Measurements from ENCODE around the gene TDRD7. TPM values are rescaled to one million over a fixed set of nuclear protein-coding genes. Genes with fewer than 3 reads are reported as not detected.

The TDRD7 gene
- total RNA-seq, 4 donors from 2014 or later, result 4.2 to 13.0 (median 8.3) TPM

DNA sequence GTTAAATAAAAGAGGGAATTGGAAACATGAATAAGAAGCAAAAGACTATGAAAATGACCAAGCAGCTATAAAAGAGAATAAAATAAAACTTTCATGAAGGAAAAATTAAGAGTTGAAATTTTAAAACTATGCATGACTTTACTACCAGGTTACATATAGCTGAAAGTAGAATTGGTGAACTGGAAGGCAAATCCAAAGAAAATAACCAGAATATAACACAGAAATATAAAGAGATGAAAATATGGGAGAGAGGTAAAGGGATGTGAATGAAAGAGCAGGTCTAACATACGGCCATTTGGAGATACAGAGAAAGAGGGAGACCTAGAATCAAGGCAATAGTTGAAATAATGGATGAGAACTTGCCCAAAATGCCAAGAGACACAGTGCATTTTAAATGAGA is 42.9 kb upstream of the TDRD7 start:
- no peaks in the 10 kb centered on the region for H3K27me3 ChIP-seq
- DNase-seq (ENCODE audit: low spot score in 2 of 2), result no peak
- H3K9me3 ChIP-seq, result no peaks in the 10 kb centered on the region
- H3K4me3 ChIP-seq, result no peak overlapping the region
- no peaks in the 10 kb centered on the region for H3K4me1 ChIP-seq
- TF ChIP-seq POLR2AphosphoS5 (IDR thresholded peaks at IDR 0.05), result no peak
- TF ChIP-seq, protein P1, sequence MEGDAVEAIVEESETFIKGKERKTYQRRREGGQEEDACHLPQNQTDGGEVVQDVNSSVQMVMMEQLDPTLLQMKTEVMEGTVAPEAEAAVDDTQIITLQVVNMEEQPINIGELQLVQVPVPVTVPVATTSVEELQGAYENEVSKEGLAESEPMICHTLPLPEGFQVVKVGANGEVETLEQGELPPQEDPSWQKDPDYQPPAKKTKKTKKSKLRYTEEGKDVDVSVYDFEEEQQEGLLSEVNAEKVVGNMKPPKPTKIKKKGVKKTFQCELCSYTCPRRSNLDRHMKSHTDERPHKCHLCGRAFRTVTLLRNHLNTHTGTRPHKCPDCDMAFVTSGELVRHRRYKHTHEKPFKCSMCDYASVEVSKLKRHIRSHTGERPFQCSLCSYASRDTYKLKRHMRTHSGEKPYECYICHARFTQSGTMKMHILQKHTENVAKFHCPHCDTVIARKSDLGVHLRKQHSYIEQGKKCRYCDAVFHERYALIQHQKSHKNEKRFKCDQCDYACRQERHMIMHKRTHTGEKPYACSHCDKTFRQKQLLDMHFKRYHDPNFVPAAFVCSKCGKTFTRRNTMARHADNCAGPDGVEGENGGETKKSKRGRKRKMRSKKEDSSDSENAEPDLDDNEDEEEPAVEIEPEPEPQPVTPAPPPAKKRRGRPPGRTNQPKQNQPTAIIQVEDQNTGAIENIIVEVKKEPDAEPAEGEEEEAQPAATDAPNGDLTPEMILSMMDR (IDR thresholded peaks at IDR 0.05), result no peak
- no peak overlapping the region for H3K27ac ChIP-seq
- H3K36me3 ChIP-seq, result peaks cover 50% of the 10 kb centered on the region
- WGBS, result 95% methylated on average over 1 of the region's 1 CpG

DNA sequence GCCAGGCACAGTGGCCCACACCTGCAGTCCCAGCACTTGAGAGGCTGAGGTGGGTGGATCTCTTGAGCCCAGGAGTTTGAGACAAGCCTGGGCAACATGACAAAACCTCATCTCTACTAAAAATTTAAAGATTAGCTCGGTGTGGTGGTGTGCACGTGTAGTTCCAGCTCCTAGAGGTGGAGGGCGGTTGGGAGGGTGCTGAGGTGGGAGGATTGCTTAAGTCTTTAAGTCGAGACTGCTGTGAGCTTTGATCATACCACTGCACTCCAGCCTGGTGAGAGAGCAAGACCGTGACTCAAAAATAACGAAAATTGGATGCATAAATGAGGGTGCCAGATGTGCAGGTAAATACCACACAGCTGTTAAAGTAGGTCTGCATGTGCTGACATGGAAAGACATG is 39.3 kb upstream of the TDRD7 start:
- Histone ChIP-seq H3K4me1 (no peaks in the 10 kb centered on the region), H3K27ac (no peak overlapping the region), H3K4me3 (no peak overlapping the region), H3K36me3 (peaks cover 75% of the 10 kb centered on the region), H3K27me3 (no peaks in the 10 kb centered on the region), H3K9me3 (no peaks in the 10 kb centered on the region)
- DNase-seq (ENCODE audit: low spot score in 2 of 2), result no peak
- 61% methylated on average over 6 of the region's 6 CpGs for WGBS
- TF ChIP-seq EP300 (IDR thresholded peaks at IDR 0.05) (no peak), POLR2AphosphoS5 (IDR thresholded peaks at IDR 0.05) (no peak), POLR2A (IDR thresholded peaks at IDR 0.05) (no peak)
- TF ChIP-seq, protein P1 (IDR thresholded peaks at IDR 0.05), result no peak

DNA sequence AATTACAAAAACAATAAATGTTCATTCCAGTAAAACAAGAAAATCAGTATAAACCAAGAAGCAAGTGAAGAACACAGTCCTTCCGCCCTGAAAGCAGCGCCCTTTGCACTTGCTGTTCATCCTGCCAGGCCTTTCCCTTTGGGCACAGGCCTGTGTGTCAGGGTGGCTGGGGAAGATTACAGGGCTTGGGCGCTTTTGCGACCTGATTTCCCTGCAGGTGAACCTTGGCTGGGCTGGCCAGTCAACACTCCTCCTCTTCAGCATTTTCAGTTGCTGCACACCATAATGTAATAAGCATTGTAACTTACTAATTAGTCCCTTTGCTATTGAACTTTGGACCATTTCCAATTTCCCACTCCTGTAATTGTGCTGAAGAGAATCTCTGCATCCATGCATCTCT is 38.6 kb upstream of the TDRD7 start:
- 91% methylated on average over 4 of the region's 4 CpGs for WGBS
- no peak overlapping the region for H3K27ac ChIP-seq
- H3K4me1 ChIP-seq, result no peaks in the 10 kb centered on the region
- peaks cover 73% of the 10 kb centered on the region for H3K36me3 ChIP-seq
- TF ChIP-seq POLR2AphosphoS5 (IDR thresholded peaks at IDR 0.05), result no peak
- TF ChIP-seq, protein P1 (IDR thresholded peaks at IDR 0.05), result no peak
- TF ChIP-seq EP300 (IDR thresholded peaks at IDR 0.05), result no peak
- TF ChIP-seq POLR2A (IDR thresholded peaks at IDR 0.05), result no peak
- no peaks in the 10 kb centered on the region for H3K27me3 ChIP-seq
- no peak overlapping the region for H3K4me3 ChIP-seq
- DNase-seq (ENCODE audit: low spot score in 2 of 2), result no peak
- H3K9me3 ChIP-seq, result no peaks in the 10 kb centered on the region

DNA sequence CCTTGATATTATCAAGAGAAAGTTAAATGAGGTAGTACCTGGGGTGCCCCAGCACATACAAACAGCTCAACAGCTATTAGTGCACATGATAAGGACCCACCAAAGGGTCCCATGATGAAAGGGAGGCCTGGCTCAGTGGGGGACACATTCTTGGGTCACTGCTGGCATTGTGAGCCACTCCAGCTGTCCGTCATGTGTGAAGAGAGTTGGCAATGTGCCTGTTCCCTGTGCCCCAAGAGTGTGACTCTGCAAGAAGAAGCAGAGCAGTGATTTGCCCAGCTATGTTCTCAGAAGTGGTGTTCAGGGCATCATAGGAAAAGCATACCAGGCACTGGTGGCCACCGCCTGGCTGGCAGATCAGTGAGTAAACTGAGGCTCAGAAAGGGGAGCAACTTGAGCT is 37.1 kb upstream of the TDRD7 start:
- TF ChIP-seq POLR2AphosphoS5 (IDR thresholded peaks at IDR 0.05), result no peak
- TF ChIP-seq EP300 (IDR thresholded peaks at IDR 0.05), result no peak
- TF ChIP-seq POLR2A (IDR thresholded peaks at IDR 0.05), result no peak
- TF ChIP-seq, protein P1 (IDR thresholded peaks at IDR 0.05), result no peak
- no peak overlapping the region for H3K27ac ChIP-seq
- H3K4me3 ChIP-seq, result no peak overlapping the region
- DNase-seq (ENCODE audit: low spot score in 2 of 2), result no peak
- H3K36me3 ChIP-seq, result peaks cover 72% of the 10 kb centered on the region
- 100% methylated on average over 1 of the region's 2 CpGs for WGBS
- H3K27me3 ChIP-seq, result no peaks in the 10 kb centered on the region
- H3K4me1 ChIP-seq, result no peaks in the 10 kb centered on the region
- no peaks in the 10 kb centered on the region for H3K9me3 ChIP-seq

DNA sequence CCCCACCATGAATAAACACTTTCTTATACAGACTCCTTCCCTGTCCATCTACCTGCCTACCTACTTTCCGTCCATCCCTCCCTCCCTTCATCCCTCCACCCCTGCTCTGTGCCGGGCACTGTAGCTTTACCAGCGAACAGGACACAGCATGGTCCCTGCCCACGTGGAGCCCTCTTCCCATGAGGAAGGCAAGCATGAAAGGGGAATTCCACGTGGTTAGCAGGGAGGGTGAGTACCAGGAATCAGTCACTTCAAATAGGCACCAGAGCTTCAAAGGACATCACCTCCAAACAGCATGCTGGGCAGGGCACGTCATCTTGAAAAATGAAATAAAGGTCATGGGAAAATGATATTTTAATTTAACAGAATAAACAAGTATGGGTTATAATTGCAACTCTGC is 35.0 kb upstream of the TDRD7 start:
- H3K9me3 ChIP-seq, result no peaks in the 10 kb centered on the region
- no peak for TF ChIP-seq EP300 (IDR thresholded peaks at IDR 0.05)
- no peak for TF ChIP-seq POLR2A (IDR thresholded peaks at IDR 0.05)
- H3K36me3 ChIP-seq, result peaks cover 64% of the 10 kb centered on the region
- H3K27me3 ChIP-seq, result no peaks in the 10 kb centered on the region
- H3K27ac ChIP-seq, result no peak overlapping the region
- 68% methylated on average over 6 of the region's 6 CpGs for WGBS
- DNase-seq (ENCODE audit: low spot score in 2 of 2), result no peak
- H3K4me1 ChIP-seq, result no peaks in the 10 kb centered on the region
- no peak overlapping the region for H3K4me3 ChIP-seq

DNA sequence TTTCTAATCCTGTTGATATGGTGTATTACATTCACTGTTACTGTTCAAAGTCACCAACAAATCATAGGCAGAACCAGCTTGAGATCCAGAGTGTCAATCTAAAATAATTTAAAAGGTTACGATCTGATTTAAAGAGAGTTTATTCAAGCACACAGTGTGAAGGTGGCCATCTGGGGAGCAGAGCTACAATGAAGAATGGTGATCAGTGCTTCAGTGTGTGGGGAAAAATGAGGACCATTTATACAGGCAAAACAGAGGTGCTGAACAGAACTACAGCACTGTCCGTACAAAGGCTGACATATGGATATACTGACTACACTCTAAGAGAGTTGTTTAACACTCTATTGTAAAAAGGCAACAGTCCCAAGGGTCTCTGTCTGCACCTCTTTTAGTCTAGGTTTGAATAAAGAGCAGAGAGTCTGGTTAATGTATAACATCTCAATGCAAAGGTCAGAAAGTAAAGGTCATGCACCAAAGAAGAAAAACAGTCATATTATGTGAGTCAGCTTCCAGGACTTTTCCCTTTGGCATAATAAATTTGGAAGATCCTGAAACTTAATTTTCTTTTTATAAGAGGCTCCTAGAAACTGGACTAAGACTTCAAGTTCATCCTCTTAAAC is 29.7 kb upstream of the TDRD7 start:
- H3K27ac ChIP-seq, result no peak overlapping the region
- DNase-seq (ENCODE audit: low spot score in 2 of 2), result no peak
- peaks cover 3% of the 10 kb centered on the region for H3K4me1 ChIP-seq
- H3K27me3 ChIP-seq, result no peaks in the 10 kb centered on the region
- no peaks in the 10 kb centered on the region for H3K9me3 ChIP-seq
- peaks cover 17% of the 10 kb centered on the region for H3K36me3 ChIP-seq
- 55% methylated on average over 2 of the region's 2 CpGs for WGBS
- H3K4me3 ChIP-seq, result no peak overlapping the region
- TF ChIP-seq EP300 (IDR thresholded peaks at IDR 0.05), result no peak
- no peak for TF ChIP-seq POLR2A (IDR thresholded peaks at IDR 0.05)
- TF ChIP-seq, protein P1 (IDR thresholded peaks at IDR 0.05), result no peak
- no peak for TF ChIP-seq POLR2AphosphoS5 (IDR thresholded peaks at IDR 0.05)
